Sigmoid colon (tissue), 4 donors: ENCODE results near the gene ERGIC1.

Experiments
- CTCF ChIP-seq, 4 experiments: fragments of 450-650 bp in 3 of 4; fragments of 200-600 bp in 1 of 4; IDR thresholded peaks; one replicate each; pipeline ENCODE4 v1.5.1; 2016 to 2019; ENCODE audit warnings: antibody characterized with exemption in 4 of 4, mild to moderate bottlenecking in 3 of 4, moderate library complexity in 2 of 4
- EP300 ChIP-seq, 4 donors: sonication (generic); formaldehyde crosslinking; IDR thresholded peaks; one replicate each; pipeline ENCODE4 v1.6.1; 2017; ENCODE audit warnings: antibody characterized with exemption in 4 of 4
- POLR2A ChIP-seq, 2 donors: fragments of 450-650 bp; IDR thresholded peaks; one replicate each; pipeline ENCODE4 v1.6.1; 2016; ENCODE audit warnings: antibody characterized with exemption in 2 of 2, mild to moderate bottlenecking in 2 of 2, moderate library complexity in 2 of 2
- POLR2AphosphoS5 ChIP-seq, 4 donors: sonication (generic); formaldehyde crosslinking; IDR thresholded peaks; one replicate each; pipeline ENCODE4 v1.6.1; 2017; ENCODE audit warnings: antibody characterized with exemption in 4 of 4

DNA sequence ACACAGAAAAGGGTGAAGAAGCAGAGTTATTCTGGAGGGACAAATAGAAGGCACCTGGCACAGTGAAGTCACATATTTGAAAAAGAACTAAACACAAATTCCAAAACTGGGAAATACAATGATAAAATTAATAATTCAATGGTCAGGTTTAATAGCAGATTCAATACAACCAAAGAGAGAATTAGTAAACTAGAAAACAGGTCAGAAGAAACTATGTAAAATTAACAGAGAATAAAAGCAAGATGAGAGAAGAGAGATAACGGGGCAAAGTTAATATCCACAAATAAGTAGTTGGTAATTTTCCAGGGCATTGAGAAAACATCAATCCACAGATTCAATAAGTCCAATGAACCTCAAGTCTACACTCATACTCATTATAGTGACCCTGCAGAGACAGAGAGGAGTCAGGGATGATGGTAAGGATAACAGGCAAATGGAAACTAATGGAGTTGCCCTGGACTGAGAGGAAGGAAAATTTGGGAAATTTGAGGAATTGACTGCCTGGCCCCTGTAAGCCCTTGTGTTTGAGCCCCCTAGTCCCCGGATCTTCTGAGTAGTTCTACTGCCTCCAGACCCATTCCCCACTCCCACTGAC, 8.3 kb upstream of the ERGIC1 start:
- no peak for TF ChIP-seq CTCF (IDR thresholded peaks at IDR 0.05)
- no peak for TF ChIP-seq POLR2A (IDR thresholded peaks at IDR 0.05)
- no peak for TF ChIP-seq EP300 (IDR thresholded peaks at IDR 0.05)
- no peak for TF ChIP-seq POLR2AphosphoS5 (IDR thresholded peaks at IDR 0.05)
